GM21737 (cell line): ENCODE results near the gene CCDC51.
"Not testable (repeated sequence)": the region's sequence is repeated elsewhere in the genome, so short reads cannot be mapped to it uniquely, and the experiment has no call there.

Source experiments
- ATAC-seq: cut with Tn5 transposase; IDR thresholded peaks from one replicate; pipeline ENCODE4 v1.9.1; 2021; ENCODE audit warnings: mild to moderate bottlenecking, moderate library complexity; ENCODE audit not compliant: unreplicated experiment

CCDC51 gene, protein sequence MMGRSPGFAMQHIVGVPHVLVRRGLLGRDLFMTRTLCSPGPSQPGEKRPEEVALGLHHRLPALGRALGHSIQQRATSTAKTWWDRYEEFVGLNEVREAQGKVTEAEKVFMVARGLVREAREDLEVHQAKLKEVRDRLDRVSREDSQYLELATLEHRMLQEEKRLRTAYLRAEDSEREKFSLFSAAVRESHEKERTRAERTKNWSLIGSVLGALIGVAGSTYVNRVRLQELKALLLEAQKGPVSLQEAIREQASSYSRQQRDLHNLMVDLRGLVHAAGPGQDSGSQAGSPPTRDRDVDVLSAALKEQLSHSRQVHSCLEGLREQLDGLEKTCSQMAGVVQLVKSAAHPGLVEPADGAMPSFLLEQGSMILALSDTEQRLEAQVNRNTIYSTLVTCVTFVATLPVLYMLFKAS

DNA sequence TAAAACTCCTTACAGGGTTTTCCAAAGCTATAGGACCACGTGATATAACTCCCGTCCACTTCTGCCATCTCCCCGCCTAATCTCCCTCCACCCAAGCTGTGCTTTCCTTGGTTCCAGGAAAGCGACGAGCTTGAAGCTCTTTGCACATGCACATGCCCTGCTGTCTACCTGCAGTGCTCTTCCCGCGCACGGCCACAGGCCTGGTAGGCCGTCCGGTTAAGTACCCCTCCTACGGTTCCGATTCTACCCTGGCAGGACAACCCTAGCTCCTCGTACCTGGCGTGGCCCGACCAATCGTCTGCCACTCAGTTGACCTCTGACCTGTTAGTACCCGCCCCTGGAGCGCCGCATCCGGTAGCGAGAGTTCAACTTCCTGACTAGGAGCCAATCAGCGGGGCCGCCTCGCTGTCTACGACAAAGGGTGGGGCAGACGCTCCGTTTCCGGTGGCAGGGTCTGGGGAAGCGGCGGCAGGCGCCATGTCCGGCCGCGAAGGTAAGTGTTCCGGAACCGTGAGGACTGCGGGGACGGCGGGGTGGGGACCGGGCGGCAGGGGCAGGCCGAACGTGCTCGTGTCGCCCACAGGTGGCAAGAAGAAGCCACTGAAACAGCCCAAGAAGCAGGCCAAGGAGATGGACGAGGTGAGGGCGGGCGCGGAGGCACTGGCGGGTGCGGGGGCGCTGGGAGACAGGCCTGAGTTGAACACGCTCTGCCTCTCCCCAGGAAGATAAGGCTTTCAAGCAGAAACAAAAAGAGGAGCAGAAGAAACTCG lies at the start of gene CCDC51, which contains the start of gene TMA7:
CCDC51 (minus strand) TSS at position 300 of the 770 bp plus-strand sequence. CDS start 4,991 bp downstream, outside the sequence.
TMA7 (plus strand) TSS at position 438 of the 770 bp plus-strand sequence; CDS start at position 478, 40 bp downstream.
- peak; percentile 92 for ATAC-seq

DNA sequence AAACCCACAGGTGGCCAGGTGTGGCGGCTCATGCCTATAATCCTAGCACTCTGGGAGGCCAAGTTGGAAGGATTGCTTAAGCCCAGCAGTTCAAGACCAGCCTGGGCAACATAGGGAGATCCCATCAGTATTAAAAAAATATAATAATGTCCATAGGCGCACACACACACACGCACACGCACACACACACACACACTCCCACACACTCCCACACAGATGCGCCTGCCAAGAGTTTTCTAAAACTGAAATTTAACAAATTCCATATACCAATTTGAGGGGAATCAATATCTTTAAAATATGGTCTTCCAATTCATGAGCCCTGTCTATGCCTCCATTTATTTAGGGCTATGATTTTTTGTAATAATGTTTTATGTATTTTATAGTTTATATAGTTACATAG lies 47.0 kb upstream of the CCDC51 start:
- ATAC-seq = no peak

DNA sequence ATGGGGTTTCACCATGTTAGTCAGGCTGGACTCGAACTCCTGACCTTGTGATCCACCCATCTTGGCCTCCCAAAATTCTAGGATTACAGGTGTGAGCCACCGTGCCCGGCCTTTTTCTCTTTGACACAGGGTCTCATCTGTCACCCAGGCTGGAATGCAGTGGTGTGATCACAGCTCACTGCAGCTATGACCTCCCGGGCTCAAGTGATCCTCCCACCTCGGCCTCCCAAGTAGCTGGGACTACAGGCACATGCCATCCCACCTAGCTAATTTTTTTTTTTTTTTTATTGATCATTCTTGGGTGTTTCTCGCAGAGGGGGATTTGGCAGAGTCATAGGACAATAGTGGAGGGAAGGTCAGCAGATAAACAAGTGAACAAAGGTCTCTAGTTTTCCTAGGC lies 42.9 kb upstream of the CCDC51 start:
- not testable (repeated sequence) for ATAC-seq

DNA sequence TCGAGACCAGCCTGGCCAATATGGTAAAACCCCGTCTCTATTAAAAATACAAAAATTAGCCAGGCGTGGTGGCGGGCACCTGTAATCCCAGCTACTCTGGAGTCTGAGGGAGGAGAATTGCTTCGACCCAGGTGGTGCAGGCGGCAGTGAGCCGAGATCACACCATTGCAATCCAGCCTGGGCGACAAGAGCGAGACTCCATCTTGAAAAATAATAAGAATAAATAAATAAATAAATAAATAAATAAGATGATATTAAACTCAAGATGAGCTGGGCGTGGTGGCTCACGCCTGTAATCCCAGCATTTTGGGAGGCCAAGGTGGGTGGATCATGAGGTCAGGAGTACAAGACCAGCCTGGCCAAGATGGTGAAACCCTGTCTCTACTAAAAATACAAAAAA lies 41.0 kb upstream of the CCDC51 start:
- not testable (repeated sequence) for ATAC-seq

DNA sequence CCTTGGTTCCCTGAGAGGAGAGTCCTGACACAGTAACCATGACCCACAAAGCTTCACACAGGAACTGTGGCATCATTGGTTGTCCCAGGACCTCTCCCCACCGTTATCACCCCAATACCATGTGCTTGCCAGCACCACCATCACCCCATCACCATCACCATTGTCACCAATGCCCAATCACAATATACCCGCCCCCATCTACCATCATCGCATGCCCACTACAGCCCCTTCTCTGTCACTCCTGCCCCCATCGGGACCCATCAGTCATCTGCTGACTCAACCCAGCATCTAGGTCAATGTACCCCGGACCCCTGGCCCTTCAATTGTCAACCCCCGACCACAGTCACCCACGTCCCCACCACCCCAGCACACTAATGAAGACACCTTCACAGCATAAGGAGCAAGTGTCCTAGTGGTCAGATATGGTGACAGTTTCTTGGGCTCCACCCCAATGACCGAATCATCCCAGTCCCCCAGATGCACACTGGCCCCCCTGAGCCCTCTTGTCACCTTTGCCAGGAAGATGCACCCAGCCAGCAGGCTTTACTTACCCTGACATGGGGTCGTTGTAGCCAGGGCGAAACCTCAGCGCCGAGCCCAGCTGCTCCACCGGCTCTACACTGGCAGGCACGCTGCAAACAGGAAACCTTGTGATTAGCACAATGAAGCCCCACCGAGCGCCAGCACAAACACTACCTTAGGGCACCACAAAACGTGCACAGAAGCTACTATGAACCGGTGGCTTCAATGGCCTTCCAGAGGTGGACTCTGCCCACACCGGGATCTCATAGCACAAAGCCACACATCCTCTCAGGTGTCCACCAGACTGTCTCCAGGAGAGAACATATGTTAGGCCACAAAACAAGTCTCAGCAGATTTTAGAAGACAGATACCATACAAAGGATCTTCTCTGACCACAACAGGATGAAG lies 39.0 kb upstream of the CCDC51 start:
- ATAC-seq = no peak

DNA sequence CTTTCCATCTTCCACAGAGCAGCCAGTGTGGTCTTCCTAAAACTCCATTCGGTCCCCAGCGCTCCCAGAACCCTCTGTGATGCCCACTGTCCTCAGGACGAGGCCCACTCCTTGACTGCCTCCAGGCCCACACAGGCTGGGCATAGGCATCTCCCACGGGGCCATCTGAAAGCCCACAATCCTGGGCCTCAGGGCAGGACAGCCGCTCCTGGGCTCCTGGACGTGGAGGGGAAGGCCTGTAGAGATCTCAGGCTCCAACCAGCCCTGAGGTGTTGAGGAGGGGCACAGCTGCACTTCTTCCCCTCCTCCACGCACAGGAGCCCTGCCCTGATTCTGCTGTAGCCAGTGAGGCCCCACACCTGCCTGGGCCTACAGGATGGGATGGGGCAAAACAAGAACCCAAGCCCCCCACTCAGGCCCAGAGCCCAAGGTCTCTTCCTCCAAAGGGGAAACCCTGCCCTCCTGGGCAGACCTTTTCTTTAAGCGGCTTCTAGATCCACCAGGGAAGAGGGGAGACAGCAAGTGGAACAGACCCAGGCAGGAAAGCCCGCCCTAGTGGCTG lies 38.1 kb upstream of the CCDC51 start:
- no peak for ATAC-seq

DNA sequence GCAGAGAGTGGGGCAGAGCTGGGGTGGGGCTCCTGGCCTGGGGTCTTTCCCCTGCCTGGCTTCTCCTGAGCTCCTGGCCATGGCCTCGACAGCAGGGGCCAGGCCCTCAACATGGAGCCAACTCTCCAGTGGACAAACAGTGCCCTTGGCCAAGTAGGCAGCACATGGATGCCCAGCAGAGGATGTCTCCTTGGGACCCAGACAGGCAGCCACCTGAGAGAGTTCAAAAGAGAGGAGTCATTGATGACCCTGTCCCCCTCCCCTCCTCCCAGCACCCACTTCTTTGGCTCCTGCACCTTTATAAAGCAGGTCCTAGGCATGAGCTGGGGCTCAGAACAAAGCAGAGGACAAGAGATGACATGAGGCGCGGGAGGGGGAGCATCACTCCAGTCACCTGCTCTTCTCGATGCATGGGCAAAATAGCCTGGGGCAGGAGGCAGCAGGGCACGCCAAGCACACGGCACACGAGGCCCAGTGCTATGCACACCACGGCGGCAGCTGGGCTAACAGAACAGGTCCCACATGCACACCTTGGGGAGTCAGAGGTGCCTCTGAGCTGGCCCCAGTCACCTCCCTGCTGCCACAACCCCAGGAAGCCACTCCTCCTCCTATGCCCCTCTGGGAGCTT lies 36.6 kb upstream of the CCDC51 start:
- no peak for ATAC-seq

DNA sequence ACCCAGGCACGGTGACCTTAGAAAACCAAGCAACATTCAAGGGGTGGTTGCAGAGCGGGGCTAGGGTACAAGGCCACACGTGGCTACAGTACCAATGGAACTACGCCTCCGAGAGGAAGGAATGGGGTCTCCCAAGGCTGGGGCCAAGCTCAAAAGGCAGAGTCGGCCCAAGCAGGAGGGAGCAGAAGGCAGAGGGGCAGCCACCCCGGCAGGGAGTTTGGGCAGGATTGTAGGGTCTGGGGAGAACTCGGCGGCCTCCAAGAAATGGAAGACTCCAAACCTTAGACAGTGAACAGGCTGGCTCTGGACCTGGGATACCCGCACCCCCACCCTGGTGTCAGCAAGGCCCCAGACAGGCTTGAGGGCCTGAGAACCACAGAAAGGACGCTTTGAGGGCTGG lies 35.3 kb upstream of the CCDC51 start:
- ATAC-seq = no peak

DNA sequence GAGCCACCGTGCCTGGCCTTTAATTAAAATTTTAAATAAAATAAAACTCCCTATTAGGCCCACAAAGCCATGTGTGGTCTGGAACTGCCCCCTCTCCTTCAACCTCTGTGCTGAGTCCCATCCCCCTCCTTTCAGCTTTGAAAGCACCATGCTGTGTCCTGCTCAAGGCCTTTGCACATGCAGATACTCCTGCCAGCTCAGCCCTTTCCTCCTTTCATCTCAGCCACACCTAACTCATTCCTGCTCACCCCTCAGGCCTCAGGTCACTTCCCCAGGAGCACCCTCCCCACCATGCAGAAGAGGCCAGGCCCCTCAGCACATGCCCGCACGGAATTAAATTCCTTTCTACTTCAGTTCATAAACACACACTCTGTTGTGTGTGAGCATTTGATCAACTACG lies 34.7 kb upstream of the CCDC51 start:
- ATAC-seq = no peak

DNA sequence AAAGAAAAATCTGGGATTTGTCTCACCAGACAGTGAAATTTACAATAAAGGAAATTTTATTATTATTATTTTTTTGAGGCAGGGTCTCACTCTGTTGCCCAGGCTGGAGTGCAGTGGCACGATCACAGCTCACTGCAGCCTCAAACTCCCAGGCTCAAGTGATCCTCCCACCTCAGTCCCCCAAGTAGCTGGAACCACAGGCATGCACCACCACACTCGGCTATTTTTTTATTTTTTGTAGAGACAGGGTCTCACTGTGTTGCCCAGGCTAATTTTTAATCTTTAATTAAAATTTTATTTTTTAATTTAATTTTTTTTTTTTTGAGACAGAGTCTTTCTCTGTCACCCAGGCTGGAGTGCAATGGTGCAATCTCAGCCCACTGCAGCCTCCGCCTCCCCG lies 34.1 kb upstream of the CCDC51 start:
- ATAC-seq = not testable (repeated sequence)

DNA sequence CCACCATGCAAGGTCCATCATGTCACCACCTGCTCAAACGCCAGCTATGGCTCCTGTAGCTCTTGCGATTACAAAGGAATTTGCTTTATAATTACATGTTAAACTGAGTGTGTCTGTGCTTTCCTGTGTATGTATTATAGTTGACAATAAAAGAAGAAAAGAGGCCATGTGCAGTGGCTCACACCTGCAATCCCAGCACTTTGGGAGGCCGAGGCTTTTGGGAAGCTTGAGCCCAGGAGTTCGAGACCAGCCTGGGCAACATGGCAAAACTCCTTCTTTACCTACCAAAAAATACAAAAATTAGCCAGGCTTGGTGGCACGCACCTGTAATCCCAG lies 33.7 kb upstream of the CCDC51 start:
- ATAC-seq = no peak

DNA sequence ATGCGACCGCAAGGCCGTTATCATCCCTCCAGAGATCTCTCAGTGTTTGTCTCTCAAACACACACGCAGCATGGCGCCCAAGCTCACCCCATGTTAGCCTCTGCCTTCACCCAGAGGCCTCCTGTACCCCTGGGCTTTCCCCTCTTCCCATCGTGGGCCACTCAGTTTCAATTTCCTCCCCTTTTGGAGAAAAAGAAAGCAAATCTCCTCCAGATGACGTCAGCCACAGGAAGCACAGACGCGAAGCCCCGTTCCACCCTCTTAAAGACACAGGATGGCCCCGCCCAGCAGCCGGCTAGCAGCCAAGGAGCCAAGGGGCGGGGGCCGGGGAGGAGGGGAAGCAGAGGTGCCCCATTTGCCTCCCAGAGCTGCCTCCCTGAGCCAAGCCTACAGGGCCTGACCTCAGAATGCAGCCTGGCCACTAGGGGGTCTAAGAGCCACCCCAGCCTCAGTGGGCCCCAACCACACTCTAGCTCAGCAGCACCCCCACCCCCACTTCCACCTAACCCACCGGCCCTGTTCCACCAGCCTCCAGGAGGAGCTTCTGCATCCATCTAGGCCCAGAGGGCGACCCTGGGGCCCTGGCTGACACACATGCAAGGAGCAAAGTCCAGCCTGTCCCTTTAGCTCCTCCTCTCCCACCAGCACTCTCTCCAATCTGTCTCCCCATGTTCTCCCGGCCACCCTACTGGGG lies 33.2 kb upstream of the CCDC51 start:
- ATAC-seq = peak; percentile 80

DNA sequence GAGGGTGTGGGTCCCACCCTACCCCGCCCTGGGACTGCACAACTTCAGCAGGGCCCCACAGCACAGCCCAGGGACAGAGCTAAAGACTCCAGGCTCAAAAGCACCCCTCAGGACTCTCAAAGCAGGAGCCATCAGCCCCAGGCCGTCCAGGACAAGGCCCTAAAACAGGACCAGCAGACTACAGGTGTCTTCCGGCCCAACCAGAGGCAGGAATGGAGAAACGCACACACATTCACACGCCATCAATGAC lies 32.7 kb upstream of the CCDC51 start:
- ATAC-seq = peak; percentile 8

DNA sequence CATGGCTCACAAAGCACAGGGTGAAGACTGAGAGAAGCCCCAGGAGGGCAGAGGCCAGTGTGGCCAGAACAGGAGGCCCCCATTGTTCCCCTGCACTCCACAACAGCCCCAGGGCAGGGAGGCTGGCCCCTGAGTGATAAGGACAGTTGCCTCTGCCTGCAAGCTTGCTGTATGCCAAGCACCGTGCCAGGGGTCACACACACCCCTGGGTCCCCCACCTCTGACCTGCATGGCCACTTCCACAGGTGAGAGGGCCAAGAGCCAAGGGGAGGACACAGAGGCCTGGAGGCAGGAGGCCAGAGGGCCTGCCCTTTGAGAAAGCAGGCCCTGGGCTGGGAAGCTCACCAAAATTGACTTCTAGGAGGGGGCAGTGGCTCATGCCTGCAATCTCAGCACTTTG lies 30.4 kb upstream of the CCDC51 start:
- no peak for ATAC-seq

DNA sequence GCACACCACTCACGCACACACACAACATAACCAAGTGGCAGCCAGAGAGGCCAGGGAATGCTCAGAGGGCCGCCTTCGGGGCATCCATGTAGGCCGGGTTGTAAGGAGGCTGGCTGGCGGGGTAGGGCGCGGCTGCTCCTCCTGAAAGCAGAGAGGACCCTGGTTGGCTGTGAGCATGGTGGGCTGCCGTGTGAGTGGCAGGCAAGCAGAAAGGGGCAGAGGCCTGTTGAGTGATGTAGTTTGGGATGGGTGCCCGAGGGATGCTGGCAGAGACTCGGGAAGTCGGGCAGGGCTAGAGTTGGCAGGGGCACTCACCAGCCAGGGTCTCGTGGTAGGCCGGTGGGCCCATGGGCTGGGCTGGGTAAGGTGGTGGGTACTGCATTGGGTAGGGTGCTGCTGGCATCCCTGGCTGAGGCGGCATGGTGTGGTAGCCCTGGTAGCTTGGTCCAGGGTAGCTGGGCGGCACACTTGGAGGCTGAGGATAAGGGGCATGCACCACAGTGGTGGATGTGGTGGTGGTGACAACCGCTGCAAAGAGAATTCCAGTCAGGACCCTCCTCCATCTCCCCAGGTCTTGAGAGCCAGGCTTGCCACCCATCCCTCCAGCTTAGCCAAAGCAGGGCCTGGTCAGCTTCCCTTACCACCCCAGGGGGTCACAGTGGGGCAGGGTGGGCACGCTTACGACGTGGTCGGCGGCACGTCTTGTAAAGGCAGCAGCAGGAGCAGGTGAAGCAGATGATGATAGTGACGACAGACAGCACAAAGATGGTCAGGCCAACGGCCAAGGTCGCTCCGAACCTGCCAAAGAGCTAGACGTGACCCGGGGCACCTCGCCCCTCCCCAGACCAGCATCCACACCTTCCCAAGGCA lies 29.4 kb upstream of the CCDC51 start:
- ATAC-seq = no peak

DNA sequence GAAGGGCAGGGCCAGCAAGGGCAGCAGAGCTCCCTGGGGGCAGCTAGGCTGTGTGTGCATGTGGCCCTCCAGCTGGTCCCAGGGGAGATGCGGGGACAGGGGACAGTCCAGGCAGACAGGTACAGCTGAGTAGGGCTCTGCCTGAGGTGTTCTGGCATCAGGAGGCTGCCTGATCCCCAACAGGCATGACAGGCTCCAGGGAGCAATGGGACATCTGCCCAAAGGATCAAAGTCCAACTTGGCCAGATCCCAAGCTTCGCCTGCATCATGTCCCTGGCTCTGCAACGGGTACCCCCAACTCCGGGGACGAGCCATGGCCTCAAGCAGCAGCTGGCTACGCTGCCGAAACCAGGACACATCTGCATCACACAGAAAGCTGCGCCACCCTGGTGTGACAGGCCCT lies 28.4 kb upstream of the CCDC51 start:
- ATAC-seq = no peak

DNA sequence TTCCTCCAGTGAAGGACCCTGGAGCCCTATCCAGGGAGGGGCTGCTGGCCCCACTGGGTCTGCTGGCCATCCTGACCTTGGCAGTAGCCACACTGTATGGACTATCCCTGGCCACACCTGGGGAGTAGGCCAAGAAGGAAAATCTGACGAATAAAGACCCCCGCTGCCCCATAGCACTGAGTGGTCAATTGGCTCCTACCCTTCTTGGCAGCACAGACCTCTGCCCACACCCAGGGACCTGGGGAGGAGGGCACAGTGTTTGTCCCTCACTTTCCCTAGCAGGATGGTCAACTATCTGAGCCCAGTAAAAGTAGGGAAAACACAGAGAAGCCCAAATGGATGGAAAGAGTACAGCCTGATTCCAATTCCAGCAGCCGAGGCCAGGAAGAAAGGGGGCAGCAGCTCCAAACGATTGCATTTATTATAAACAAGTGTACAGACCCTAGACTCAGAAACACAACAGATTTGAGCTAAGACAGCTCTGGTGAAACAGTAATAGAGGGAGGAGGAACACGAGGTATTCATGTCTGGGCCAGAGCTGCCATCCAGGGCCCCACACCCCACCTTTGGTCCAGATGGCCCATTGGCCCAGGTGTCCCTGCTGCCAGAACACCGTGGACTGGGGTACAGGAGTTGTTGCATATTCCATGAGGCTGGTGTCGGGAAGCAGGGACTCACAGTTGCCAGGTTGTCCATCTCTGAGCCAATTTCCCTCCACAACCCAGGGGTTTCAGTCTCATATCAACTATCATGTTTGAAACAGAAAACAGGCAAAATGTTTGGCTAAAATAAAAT lies 27.8 kb upstream of the CCDC51 start:
- no peak for ATAC-seq

DNA sequence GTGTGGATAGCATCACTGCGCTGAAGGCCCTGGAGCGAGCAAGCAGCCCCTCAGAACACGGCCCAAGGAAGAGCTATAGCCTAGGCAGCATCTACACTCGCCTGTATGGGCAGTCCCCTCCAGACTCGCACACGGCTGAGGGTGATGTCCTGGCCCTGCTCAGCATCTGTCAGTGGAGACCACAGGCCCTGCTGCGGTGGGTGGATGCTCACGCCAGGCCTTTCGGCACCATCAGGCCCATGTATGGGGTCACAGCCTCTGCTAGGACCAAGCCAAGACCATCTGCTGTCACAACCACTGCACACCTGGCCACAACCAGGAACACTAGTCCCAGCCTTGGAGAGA lies 27.2 kb upstream of the CCDC51 start:
- no peak for ATAC-seq
